ENCODE measurements around the gene EIF3L. TPM values are rescaled to one million over a fixed set of nuclear protein-coding genes. Genes with fewer than 3 reads are reported as not detected.

The EIF3L gene
- 343 and 385 TPM in 2 replicates for total RNA-seq

DNA sequence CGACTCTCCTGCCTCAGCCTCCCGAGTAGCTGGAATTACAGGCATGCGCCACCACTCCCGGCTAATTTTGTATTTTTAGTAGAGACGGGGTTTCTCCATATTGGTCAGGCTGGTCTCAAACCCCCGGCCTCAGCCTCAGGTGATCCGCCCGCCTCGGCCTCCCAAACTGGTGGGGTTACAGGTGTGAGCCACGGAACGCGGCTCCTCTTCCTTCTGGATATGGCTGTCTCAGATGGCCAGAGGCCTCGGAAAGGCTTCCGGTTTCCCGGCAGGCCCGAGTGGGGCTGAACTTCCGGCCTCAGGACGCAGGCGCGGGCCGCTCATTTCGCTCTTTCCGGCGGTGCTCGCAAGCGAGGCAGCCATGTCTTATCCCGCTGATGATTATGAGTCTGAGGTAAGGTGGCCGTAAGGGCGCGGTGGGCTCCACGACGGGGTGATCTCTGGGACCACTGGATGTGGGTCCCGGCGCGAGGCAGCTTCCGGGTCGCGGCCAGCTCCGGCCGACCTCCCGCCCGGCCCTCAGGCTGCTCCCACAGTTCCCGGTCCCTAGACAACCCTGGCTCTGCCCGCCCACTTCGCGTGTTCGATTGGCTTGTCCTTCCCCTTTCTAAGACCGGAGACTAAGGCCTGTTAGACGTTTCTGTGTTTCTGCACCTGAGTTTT, at the start of gene EIF3L:
Gene EIF3L, plus strand, starts transcription at position 331 of the 663 bp plus-strand sequence. Its CDS starts 31 bp downstream, at position 362.

GRCh38 chr22:37807410-37808293, 41.6 kb upstream of the EIF3L start, which contains the start of gene GCAT:
Gene GCAT (plus strand): TSS chr22:37807934. CDS start chr22:37807968, 34 bp downstream.

GRCh38 chr22:37823134-37823985, 25.9 kb upstream of the EIF3L start, which contains the start of gene GALR3:
Gene GALR3 (plus strand): TSS chr22:37823382. CDS start chr22:37823407, 25 bp downstream.

GRCh38 chr22:37905534-37906363, 56.5 kb downstream of the EIF3L start, which contains the start of gene MICALL1:
Gene MICALL1 (plus strand): TSS chr22:37906297. CDS start chr22:37906423, 126 bp downstream.

Other genes with a start within 250 kb of the EIF3L start
- 39.5 and 47.0 TPM in 2 replicates for gene GGA1, start 240.6 kb upstream of the EIF3L start, total RNA-seq
- 10.6 and 13.7 TPM in 2 replicates for gene SH3BP1, start 209.8 kb upstream of the EIF3L start, total RNA-seq
- 14.0 and 18.2 TPM in 2 replicates for gene PDXP, start 190.7 kb upstream of the EIF3L start, total RNA-seq
- gene LGALS1, start 173.8 kb upstream of the EIF3L start, total RNA-seq, result 4,182 and 4,880 TPM in 2 replicates
- gene NOL12, start 163.1 kb upstream of the EIF3L start, total RNA-seq, result 8.5 and 11.3 TPM in 2 replicates
- gene TRIOBP, start 152.4 kb upstream of the EIF3L start, total RNA-seq, result 176 and 183 TPM in 2 replicates
- gene GCAT, start 41.5 kb upstream of the EIF3L start, total RNA-seq, result 20.2 and 33.1 TPM in 2 replicates
- 0.07 TPM in 1 of 2 replicates, not detected in the other for gene GALR3, start 26.0 kb upstream of the EIF3L start, total RNA-seq
- gene ANKRD54, start 5.1 kb upstream of the EIF3L start, total RNA-seq, result 19.4 and 26.2 TPM in 2 replicates
- gene MICALL1, start 56.9 kb downstream of the EIF3L start, total RNA-seq, result 20.3 and 36.5 TPM in 2 replicates
- gene C22orf23, start 104.2 kb downstream of the EIF3L start, total RNA-seq, result 0.26 TPM in 1 of 2 replicates, not detected in the other
- 39.0 and 39.6 TPM in 2 replicates for gene POLR2F, start 104.3 kb downstream of the EIF3L start, total RNA-seq
- gene SOX10, start 135.1 kb downstream of the EIF3L start, total RNA-seq, result 0.07 TPM in 1 of 2 replicates, not detected in the other
- 10.4 and 16.7 TPM in 2 replicates for gene PICK1, start 208.0 kb downstream of the EIF3L start, total RNA-seq
- 0.33 and 0.53 TPM in 2 replicates for gene SLC16A8, start 234.8 kb downstream of the EIF3L start, total RNA-seq